Measurements from ENCODE around the gene ZNF354B.

ZNF354B gene

GRCh38 chr5:178883815-178884430, 24.2 kb downstream of the ZNF354B start:
- no peak for DNase-seq (ENCODE audit: low read depth)

- DNase-seq (ENCODE audit: low read depth), result no peak
These were observed 36.1 kb downstream of the ZNF354B start, which contains the start of gene ZFP2 for GRCh38 chr5:178895615-178896571. Gene ZFP2, plus strand, starts transcription at chr5:178895913. Its CDS starts 35,401 bp downstream, at chr5:178931314.

GRCh38 chr5:178899289-178899688, 39.5 kb downstream of the ZNF354B start:
- no peak for DNase-seq (ENCODE audit: low read depth)

GRCh38 chr5:178902849-178903248, 43.1 kb downstream of the ZNF354B start:
- DNase-seq (ENCODE audit: low read depth), result no peak

GRCh38 chr5:178931846-178932760, 72.3 kb downstream of the ZNF354B start:
- DNase-seq (ENCODE audit: low read depth), result no peak
